Erythroblast (primary cell): ENCODE results near the gene PRPH.

ENCODE experiments used
- GATA1 ChIP-seq: IDR thresholded peaks from 2 replicates; pipeline ENCODE4 v1.6.1; 2011; ENCODE audit warnings: low read depth, mild to moderate bottlenecking, control low read depth, low read length, moderate library complexity
- POLR2A ChIP-seq: IDR thresholded peaks from 2 replicates; pipeline ENCODE4 v1.6.1; 2011; ENCODE audit warnings: mild to moderate bottlenecking, low read length

GRCh38 chr12:49284672-49285071 is 10.3 kb upstream of the PRPH start:
- TF ChIP-seq POLR2A = no peak
- TF ChIP-seq GATA1 = no peak
